AG04449 (cell line): ENCODE measurements around the gene NCAM1.

ENCODE experiments used
- CTCF ChIA-PET: fragments of 350-600 bp; formaldehyde crosslinking; extraction: SDS; loops from one replicate; lab custom pipeline; 2021; ENCODE audit warnings: antibody characterized with exemption; lab: Yijun Ruan, JAX
- POLR2A ChIA-PET: fragments of 400-600, 350-600 bp; formaldehyde crosslinking; extraction: SDS; loops from one replicate; lab custom pipeline; 2020; ENCODE audit warnings: antibody characterized with exemption, inconsistent platforms; lab: Yijun Ruan, JAX
- DNase-seq: peaks from one replicate; pipeline ENCODE4 v3.0.0-alpha.2; 2010; ENCODE audit warnings: low read depth, low spot score
- H3K4me3 ChIP-seq: 2 replicates; pipeline ENCODE4 v1.5.1; 2011; ENCODE audit warnings: low read depth, mild to moderate bottlenecking, control low read depth, low read length
- TF ChIP-seq, protein P1 (sequence below): IDR thresholded peaks from one replicate; pipeline ENCODE4 v1.5.1; 2011; ENCODE audit warnings: mild to moderate bottlenecking, moderate library complexity, low read length, control low read depth, inconsistent platforms; ENCODE audit not compliant: insufficient read depth; ENCODE audit errors: missing control alignments

NCAM1 gene

DNA sequence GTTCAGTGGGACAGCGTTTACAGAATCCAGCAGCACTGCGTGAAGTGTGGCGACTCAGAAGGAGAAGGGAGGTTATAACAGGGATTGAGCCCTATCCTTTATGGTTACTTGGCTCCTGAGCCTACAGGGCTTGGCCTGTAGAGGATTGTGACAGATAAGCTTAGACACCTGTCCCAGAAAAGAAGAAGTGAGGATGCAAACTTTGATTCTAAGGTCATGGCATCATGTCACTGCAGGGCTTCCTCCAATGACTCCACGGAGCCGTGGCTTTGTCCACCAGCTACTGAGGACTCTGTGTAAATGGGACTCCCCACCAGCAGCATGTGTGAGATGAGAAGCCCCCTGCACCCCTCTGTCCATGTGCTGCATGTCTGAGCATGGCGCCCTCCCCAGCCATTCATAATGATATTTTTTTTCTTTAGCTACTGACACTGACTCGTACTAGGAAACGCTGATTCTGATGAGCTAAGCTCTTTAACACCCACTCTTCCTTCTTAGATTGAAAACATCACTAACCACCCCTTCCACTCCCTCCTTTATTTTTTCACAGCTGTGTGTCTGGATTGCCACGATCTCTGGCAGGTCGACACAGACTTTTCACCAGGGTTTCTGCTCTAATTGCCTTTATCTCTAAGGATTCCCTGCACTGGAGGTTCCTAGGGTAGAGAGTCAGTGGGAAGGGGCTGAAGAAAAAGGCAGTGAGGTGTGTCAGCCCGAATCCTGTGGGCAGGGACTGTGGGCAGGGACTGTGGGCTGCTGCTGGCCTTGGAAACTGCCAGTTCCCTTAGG is 287.7 kb downstream of the NCAM1 start:
- no peak overlapping the region for H3K4me3 ChIP-seq
- POLR2A ChIA-PET, result no interaction called here
- CTCF ChIA-PET, result interaction anchor here (0.8 kb wide), 1 partner anchor 41 kb away, joined by 4 read pairs; no protein-coding TSS in a partner anchor
- no peak for DNase-seq
- TF ChIP-seq, protein P1, sequence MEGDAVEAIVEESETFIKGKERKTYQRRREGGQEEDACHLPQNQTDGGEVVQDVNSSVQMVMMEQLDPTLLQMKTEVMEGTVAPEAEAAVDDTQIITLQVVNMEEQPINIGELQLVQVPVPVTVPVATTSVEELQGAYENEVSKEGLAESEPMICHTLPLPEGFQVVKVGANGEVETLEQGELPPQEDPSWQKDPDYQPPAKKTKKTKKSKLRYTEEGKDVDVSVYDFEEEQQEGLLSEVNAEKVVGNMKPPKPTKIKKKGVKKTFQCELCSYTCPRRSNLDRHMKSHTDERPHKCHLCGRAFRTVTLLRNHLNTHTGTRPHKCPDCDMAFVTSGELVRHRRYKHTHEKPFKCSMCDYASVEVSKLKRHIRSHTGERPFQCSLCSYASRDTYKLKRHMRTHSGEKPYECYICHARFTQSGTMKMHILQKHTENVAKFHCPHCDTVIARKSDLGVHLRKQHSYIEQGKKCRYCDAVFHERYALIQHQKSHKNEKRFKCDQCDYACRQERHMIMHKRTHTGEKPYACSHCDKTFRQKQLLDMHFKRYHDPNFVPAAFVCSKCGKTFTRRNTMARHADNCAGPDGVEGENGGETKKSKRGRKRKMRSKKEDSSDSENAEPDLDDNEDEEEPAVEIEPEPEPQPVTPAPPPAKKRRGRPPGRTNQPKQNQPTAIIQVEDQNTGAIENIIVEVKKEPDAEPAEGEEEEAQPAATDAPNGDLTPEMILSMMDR, result no peak

DNA sequence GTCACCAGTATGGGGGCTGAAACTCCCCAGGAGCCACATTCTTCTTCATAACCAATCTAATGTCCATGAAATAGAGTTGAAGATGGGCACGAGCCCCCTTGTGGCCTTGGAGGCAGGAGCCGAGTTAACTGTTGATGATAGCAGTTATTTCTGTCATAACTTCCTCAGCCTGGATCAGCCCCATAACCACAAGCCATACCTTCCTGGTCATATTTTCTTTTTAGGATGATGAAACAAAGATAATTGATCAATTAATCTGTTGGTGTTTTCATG is 288.2 kb downstream of the NCAM1 start:
- H3K4me3 ChIP-seq, result no peak overlapping the region
- no peak for DNase-seq
- POLR2A ChIA-PET, result no interaction called here
- CTCF ChIA-PET, result no interaction called here
- TF ChIP-seq, protein P1, result peak; percentile 16

DNA sequence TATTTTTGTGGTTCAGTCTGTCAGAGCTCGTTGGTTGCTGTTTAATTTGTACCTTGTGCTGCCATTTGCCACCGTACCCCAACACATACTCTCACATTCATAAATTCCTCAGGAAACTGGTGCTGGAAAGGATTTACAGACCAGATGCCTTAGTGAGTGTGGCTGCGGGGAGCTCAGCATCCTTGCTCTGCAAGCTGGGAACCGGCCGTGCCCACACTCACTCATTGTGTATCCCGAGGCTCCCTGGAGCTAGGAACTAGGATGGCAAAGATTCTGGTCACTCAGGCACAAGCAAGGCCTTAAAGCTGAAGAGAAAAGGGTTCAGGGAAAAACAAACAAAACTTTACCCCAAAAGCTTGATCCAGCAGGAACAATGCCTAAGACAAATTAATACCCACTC is 288.6 kb downstream of the NCAM1 start:
- TF ChIP-seq, protein P1, result no peak
- CTCF ChIA-PET, result no interaction called here

DNA sequence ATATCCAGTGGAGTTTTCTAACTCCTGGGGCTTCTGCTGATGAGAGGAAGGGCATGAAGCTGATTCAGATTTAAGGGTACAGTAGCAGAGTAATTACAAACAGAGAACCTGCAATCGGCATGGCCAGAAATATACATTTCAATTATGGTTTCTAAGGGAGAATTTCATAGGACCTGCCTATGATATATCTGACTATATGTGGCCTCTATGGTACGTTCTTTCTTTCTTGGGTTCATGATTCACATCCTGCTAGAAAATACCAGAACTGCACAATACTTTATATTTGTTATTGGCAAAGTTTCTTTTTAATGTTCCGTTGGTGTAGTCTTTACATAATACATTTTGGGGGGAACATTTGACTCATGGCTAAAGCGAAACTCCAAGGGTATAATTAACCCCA is 290.1 kb downstream of the NCAM1 start:
- DNase-seq, result no peak
- TF ChIP-seq, protein P1, result no peak
- ChIA-PET CTCF (no interaction called here), POLR2A (no interaction called here)
- no peak overlapping the region for H3K4me3 ChIP-seq

More for the DNA sequence above, 288.6 kb downstream of the NCAM1 start:
- no peak for DNase-seq
- no peak overlapping the region for H3K4me3 ChIP-seq
- POLR2A ChIA-PET, result no interaction called here

DNA sequence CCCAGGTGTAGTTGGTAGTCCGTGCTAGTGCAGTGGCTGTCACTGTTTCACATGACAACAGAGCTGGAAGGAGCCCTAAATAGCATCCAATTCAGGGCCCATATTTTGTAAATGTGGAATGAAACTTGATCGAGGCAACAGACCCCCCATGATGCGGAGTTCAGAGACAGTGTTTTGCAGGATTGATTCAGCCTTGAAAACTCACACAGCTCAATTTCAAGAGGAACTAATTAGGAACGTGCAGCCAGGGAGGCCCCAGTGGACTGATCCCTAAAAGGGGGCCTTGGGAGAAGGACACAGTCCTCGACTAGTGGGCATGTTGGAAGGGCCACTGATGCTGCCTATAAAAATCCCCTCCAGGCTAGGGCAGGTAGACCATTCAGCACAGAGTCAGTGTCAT is 292.2 kb downstream of the NCAM1 start:
- POLR2A ChIA-PET, result no interaction called here
- no peak overlapping the region for H3K4me3 ChIP-seq
- TF ChIP-seq, protein P1, result no peak
- CTCF ChIA-PET, result no interaction called here
- DNase-seq, result no peak

DNA sequence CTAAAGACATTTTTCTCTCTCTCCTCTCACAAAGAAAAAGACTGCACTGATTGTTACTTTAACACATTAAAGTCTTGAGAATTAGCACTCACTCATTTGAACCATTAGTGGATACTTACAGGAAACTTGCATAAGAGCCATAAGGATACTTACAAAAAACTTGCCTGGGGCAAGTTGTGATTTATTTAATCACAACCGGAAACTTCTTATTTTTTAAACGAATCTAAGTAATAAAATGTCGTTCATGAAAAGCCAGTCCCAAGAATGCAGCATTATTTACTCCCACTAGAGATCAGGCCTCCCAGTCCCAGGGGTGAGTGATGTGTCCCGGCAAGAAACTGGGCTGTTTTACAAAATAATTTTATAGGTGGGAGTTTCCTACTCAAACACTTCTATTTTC is 293.9 kb downstream of the NCAM1 start:
- CTCF ChIA-PET, result no interaction called here
- POLR2A ChIA-PET, result no interaction called here
- no peak overlapping the region for H3K4me3 ChIP-seq
- TF ChIP-seq, protein P1, result no peak
- no peak for DNase-seq
